SK-N-SH (cell line): Measurements from ENCODE around the gene DNAH1. TPM values are rescaled to one million over a fixed set of nuclear protein-coding genes. Genes with fewer than 3 reads are reported as not detected.

Source experiments
- CTCF ChIA-PET: fragments of 300-600, 350-600 bp; formaldehyde crosslinking; extraction: SDS; loops from one replicate; lab custom pipeline; 2021; lab: Yijun Ruan, JAX
- POLR2A ChIA-PET: fragments of 350-600 bp; sonication (Branson Sonifier 250); formaldehyde crosslinking; extraction: SDS; loops from one replicate; lab custom pipeline; 2020; ENCODE audit warnings: antibody characterized with exemption, inconsistent platforms; lab: Yijun Ruan, JAX
- DNase-seq: peaks from one replicate; pipeline ENCODE4 v3.0.0; 2012
- H2AFZ ChIP-seq: fragments of 200-600 bp; sonication (generic); 2 replicates; pipeline ENCODE4 v1.8.1; 2016; ENCODE audit warnings: antibody characterized with exemption, mild to moderate bottlenecking, low read depth
- H3F3A ChIP-seq: fragments of 200-600 bp; sonication (generic); replicated peaks from 2 replicates; pipeline ENCODE3; 2016; ENCODE audit warnings: antibody characterized with exemption, mild to moderate bottlenecking; ENCODE audit not compliant: insufficient read depth
- H3K27ac ChIP-seq, 2 experiments: fragments of 200-500 bp in 1 of 2; fragments of 200-600 bp in 1 of 2; sonication (Bioruptor generic) in 1 of 2; sonication (generic), shearing (Covaris generic) in 1 of 2; 2 replicates each; pipeline versions ENCODE4 v1.5.1 to v1.6.1; 2014 to 2016; ENCODE audit warnings: low read depth in 2 of 2, inconsistent platforms in 1 of 2, low read length in 1 of 2, mild to moderate bottlenecking in 1 of 2, mixed read lengths in 1 of 2
- H3K27me3 ChIP-seq: fragments of 200-600 bp; sonication (generic), shearing (Covaris generic); 2 replicates; pipeline ENCODE4 v1.6.1; 2016; ENCODE audit warnings: mixed run types; ENCODE audit not compliant: insufficient read depth
- H3K36me3 ChIP-seq, 2 experiments: fragments of 200-500 bp in 1 of 2; fragments of 200-600 bp in 1 of 2; sonication (Bioruptor generic) in 1 of 2; sonication (generic) in 1 of 2; replicated peaks in 1 of 2; 2 replicates each; pipeline versions ENCODE3 to v1.5.1; 2014 to 2016; ENCODE audit warnings: low read length in 1 of 2, mild to moderate bottlenecking in 1 of 2; ENCODE audit not compliant: insufficient read depth in 2 of 2, control insufficient read depth in 1 of 2
- H3K4me1 ChIP-seq, 2 experiments: fragments of 200-500 bp in 1 of 2; fragments of 200-600 bp in 1 of 2; sonication (Bioruptor generic) in 1 of 2; sonication (generic), shearing (Covaris generic) in 1 of 2; 2 replicates each; pipeline versions ENCODE4 v1.5.1 to v1.6.1; 2014 to 2016; ENCODE audit warnings: low read depth in 1 of 2, low read length in 1 of 2, mixed run types in 1 of 2; ENCODE audit not compliant: insufficient read depth in 2 of 2, control insufficient read depth in 1 of 2
- H3K4me2 ChIP-seq: fragments of 200-600 bp; sonication (generic), shearing (Covaris generic); 2 replicates; pipeline ENCODE4 v1.6.1; 2017; ENCODE audit warnings: mixed run types
- H3K4me3 ChIP-seq, 2 experiments: fragments of 200-500 bp in 1 of 2; fragments of 200-600 bp in 1 of 2; sonication (Bioruptor generic) in 1 of 2; sonication (generic), shearing (Covaris generic) in 1 of 2; 2 replicates each; pipeline versions ENCODE4 v1.5.1 to v1.8.1; 2014 to 2016; ENCODE audit warnings: low read depth in 2 of 2, inconsistent platforms in 1 of 2, low read length in 1 of 2, mild to moderate bottlenecking in 1 of 2, mixed read lengths in 1 of 2, moderate library complexity in 1 of 2
- H3K79me2 ChIP-seq: fragments of 200-600 bp; sonication (generic); 2 replicates; pipeline ENCODE4 v1.8.1; 2017; ENCODE audit warnings: mild to moderate bottlenecking; ENCODE audit not compliant: insufficient read depth
- H3K9ac ChIP-seq: fragments of 200-600 bp; sonication (generic); 2 replicates; pipeline ENCODE4 v1.6.1; 2017; ENCODE audit warnings: mixed run types
- H3K9me2 ChIP-seq: fragments of 200-600 bp; sonication (generic); 2 replicates; pipeline ENCODE4 v1.6.1; 2017; ENCODE audit warnings: mixed run types
- H3K9me3 ChIP-seq: fragments of 200-600 bp; sonication (generic); 2 replicates; pipeline ENCODE4 v1.6.1; 2017; ENCODE audit warnings: mixed run types, mild to moderate bottlenecking, moderate library complexity
- H4K20me1 ChIP-seq: fragments of 200-600 bp; sonication (generic); 2 replicates; pipeline ENCODE4 v1.6.1; 2017; ENCODE audit warnings: mild to moderate bottlenecking, mixed run types; ENCODE audit not compliant: insufficient read depth
- CTCF ChIP-seq: fragments of 200-600 bp; sonication (generic); IDR thresholded peaks from 2 replicates; pipeline ENCODE4 v1.6.1; 2017; ENCODE audit warnings: antibody characterized with exemption, mild to moderate bottlenecking, moderate library complexity
- GABPA ChIP-seq: IDR thresholded peaks from 2 replicates; pipeline ENCODE4 v1.4.0; 2012; ENCODE audit warnings: low read depth, mild to moderate bottlenecking
- GATA2 ChIP-seq: sonication (generic); formaldehyde crosslinking; IDR thresholded peaks from 2 replicates; pipeline ENCODE4 v1.5.0; 2020; ENCODE audit warnings: mild to moderate bottlenecking, missing genetic modification reagents
- JUND ChIP-seq: IDR thresholded peaks from 2 replicates; pipeline ENCODE4 v1.4.0; 2012
- NFIC ChIP-seq: IDR thresholded peaks from 2 replicates; pipeline ENCODE4 v1.4.0; 2012; ENCODE audit warnings: borderline replicate concordance
- RXRA ChIP-seq: IDR thresholded peaks from 2 replicates; pipeline ENCODE4 v1.4.0; 2012; ENCODE audit warnings: low read depth, mild to moderate bottlenecking, borderline replicate concordance
- WGBS: methylation state at CpG from one replicate; pipeline ENCODE4 v1.1.6; 2017; ENCODE audit warnings: low lambda C conversion rate; 5-methylcytosine and 5-hydroxymethylcytosine counted together
- polyA plus RNA-seq, 3 experiments: library from polyadenylated mRNA; depleted of rRNA; stranded (reverse); fragments of >200 nt; gene quantifications; 2 replicates each; pipeline ENCODE4 v1.2.3, GENCODE V29; 2012

The DNAH1 gene
- polyA plus RNA-seq, 1 of the 3 experiments (the other 2 are of a cell fraction) = 5.1 TPM

GRCh38 chr3:52289747-52290595, 26.1 kb upstream of the DNAH1 start:
- no peak overlapping the region for H3K9ac ChIP-seq
- H3K4me3 ChIP-seq = no peak overlapping the region
- CTCF ChIA-PET = interaction anchor here (0.8 to 16.0 kb wide), 7 partner anchors 9 to 157 kb away, joined by 3 to 504 read pairs (median 12); partner anchors contain the start of genes TLR9 and WDR82
- no peak overlapping the region for H3K27ac ChIP-seq
- no peaks in the 10 kb centered on the region for H4K20me1 ChIP-seq
- H3K4me1 ChIP-seq = peaks cover 0 to 27% of the 10 kb centered on the region in 2 experiments; a peak in 2 of 4 replicates
- POLR2A ChIA-PET = interaction anchor here (0.7 to 1.0 kb wide), 4 partner anchors 8 to 51 kb away, joined by 3 to 5 read pairs (median 4); partner anchors contain the start of gene TWF2
- 100% methylated on average over 2 of the region's 15 CpGs for WGBS
- H2AFZ ChIP-seq = no peak overlapping the region
- H3K9me3 ChIP-seq = no peaks in the 10 kb centered on the region
- no peak for DNase-seq
- 0 out of 2 replicates have a peak overlapping the region, but pooled peaks have one; percentile 94 for H3K4me2 ChIP-seq
- H3K36me3 ChIP-seq = peaks cover 0 to 16% of the 10 kb centered on the region in 2 experiments
- no peaks in the 10 kb centered on the region for H3K9me2 ChIP-seq
- TF ChIP-seq CTCF = peak; percentile 12; the same call in 1 of the 2 replicates
- no peak for TF ChIP-seq NFIC
- H3F3A ChIP-seq = peaks cover 10% of the 10 kb centered on the region
- no peaks in the 10 kb centered on the region for H3K27me3 ChIP-seq
- H3K79me2 ChIP-seq = peaks cover 27% of the 10 kb centered on the region; the same call in 1 of the 2 replicates

GRCh38 chr3:52290596-52291507, 25.3 kb upstream of the DNAH1 start:
- no peak overlapping the region for H2AFZ ChIP-seq
- peaks cover 10% of the 10 kb centered on the region for H3F3A ChIP-seq
- TF ChIP-seq JUND = no peak
- TF ChIP-seq RXRA = no peak
- no peak for TF ChIP-seq GABPA
- TF ChIP-seq GATA2 = no peak
- TF ChIP-seq, all 33 proteins: peak for 0
- Histone ChIP-seq H3K9ac (no peak overlapping the region), H3K79me2 (peaks cover 27% of the 10 kb centered on the region; the same call in 1 of the 2 replicates), H3K27ac (no peak overlapping the region), H3K4me2 (no peak overlapping the region), H3K9me3 (no peaks in the 10 kb centered on the region), H3K9me2 (no peaks in the 10 kb centered on the region), H4K20me1 (no peaks in the 10 kb centered on the region), H3K4me1 (peaks cover 0 to 32% of the 10 kb centered on the region in 2 experiments; a peak in 2 of 4 replicates), H3K4me3 (no peak overlapping the region), H3K36me3 (peaks cover 0 to 16% of the 10 kb centered on the region in 2 experiments), H3K27me3 (no peaks in the 10 kb centered on the region)
- DNase-seq = no peak
- ChIA-PET CTCF (interaction anchor here (0.6 to 16.0 kb wide), 15 partner anchors 8 to 289 kb away, joined by 3 to 504 read pairs (median 3); partner anchors contain the start of genes TLR9 and WDR82), POLR2A (interaction anchor here (0.9 to 1.0 kb wide), 2 partner anchors 49 to 52 kb away, joined by 3 to 5 read pairs; partner anchors contain the start of gene TWF2)
- 74% methylated on average over 5 of the region's 23 CpGs for WGBS
